HepG2 (cell line): Measurements from ENCODE around the gene ALCAM. TPM values are rescaled to one million over a fixed set of nuclear protein-coding genes. Genes with fewer than 3 reads are reported as not detected.

Source experiments
- ATAC-seq: fragments of 200-7000 bp; cut with Tn5 transposase; 3 replicates; pipeline ENCODE4 v1.9.1; 2020; ENCODE audit warnings: mild to moderate bottlenecking, moderate library complexity
- BruUV-seq: library from RNA; stranded (reverse); fragments of 400-500 nt; replicated peaks from 2 replicates; lab custom pipeline; 2021; lab: Mats Ljungman, UMichigan
- CTCF ChIA-PET: fragments of 300-600 bp; formaldehyde crosslinking; extraction: SDS; loops from one replicate; lab custom pipeline; 2021; ENCODE audit warnings: low total read pairs, inconsistent platforms, low intra/inter-chr PET ratio; lab: Yijun Ruan, JAX
- POLR2A ChIA-PET: fragments of 350-600 bp; sonication (Branson Sonifier 250); formaldehyde crosslinking; loops from one replicate; lab custom pipeline; 2020; ENCODE audit warnings: antibody characterized with exemption, inconsistent platforms; lab: Yijun Ruan, JAX
- DNase-seq: peaks from one replicate; pipeline ENCODE4 v3.0.0-alpha.2; 2015; ENCODE audit warnings: low spot score
- FAIRE-seq: peaks from 3 replicates; lab custom pipeline; 2011; peaks lifted over from hg19 to GRCh38; lab: Jason Lieb, UNC
- H2AFZ ChIP-seq: one replicate; pipeline ENCODE4 v1.6.1; 2011; ENCODE audit warnings: low read length, inconsistent platforms
- H3K27ac ChIP-seq: fragments of 300-600 bp; 3 replicates; pipeline ENCODE4 v1.8.0; 2011; ENCODE audit warnings: mixed run types, mild to moderate bottlenecking, mixed read lengths, low read length, inconsistent platforms; ENCODE audit not compliant: insufficient read depth; ENCODE audit errors: extremely low read length
- H3K27me3 ChIP-seq, 2 experiments: fragments of 200-600 bp in 1 of 2; 2 replicates in 1 of 2; 3 replicates in 1 of 2; pipeline versions ENCODE4 v1.6.0 to v1.8.0; 2011; ENCODE audit warnings: low read length in 2 of 2, mild to moderate bottlenecking in 2 of 2, moderate library complexity in 2 of 2, inconsistent platforms in 1 of 2; ENCODE audit not compliant: insufficient read depth in 2 of 2, control insufficient read depth in 1 of 2
- H3K36me3 ChIP-seq, 2 experiments: fragments of 200-600 bp in 1 of 2; replicated peaks in 1 of 2; 2 replicates in 1 of 2; 3 replicates in 1 of 2; pipeline versions ENCODE4 v1.5.1 to v1.8.0; 2011; ENCODE audit warnings: low read length in 2 of 2, inconsistent platforms in 1 of 2; ENCODE audit not compliant: insufficient read depth in 2 of 2, control insufficient read depth in 1 of 2
- H3K4me1 ChIP-seq: 2 replicates; pipeline ENCODE4 v1.5.1; 2012; ENCODE audit warnings: low read length, inconsistent platforms; ENCODE audit not compliant: insufficient read depth
- H3K4me2 ChIP-seq: 2 replicates; pipeline ENCODE4 v1.6.0; 2011; ENCODE audit warnings: low read depth, low read length, inconsistent platforms
- H3K4me3 ChIP-seq, 3 experiments: fragments of 200-600 bp in 1 of 3; sonication (generic), shearing (Covaris generic) in 1 of 3; replicated peaks in 1 of 3; 2 replicates each; pipeline ENCODE4 v1.5.1; 2011 to 2016; ENCODE audit warnings: low read length in 3 of 3, inconsistent platforms in 2 of 3, low read depth in 2 of 3, mild to moderate bottlenecking in 2 of 3, control low read depth in 1 of 3, mixed read lengths in 1 of 3; ENCODE audit not compliant: insufficient read depth in 1 of 3
- H3K79me2 ChIP-seq: one replicate; pipeline ENCODE4 v1.6.1; 2011; ENCODE audit warnings: low read length, inconsistent platforms; ENCODE audit not compliant: insufficient read depth
- H3K9ac ChIP-seq: 2 replicates; pipeline ENCODE4 v1.6.0; 2011; ENCODE audit warnings: mild to moderate bottlenecking, low read depth, low read length, inconsistent platforms; ENCODE audit not compliant: insufficient read depth
- H3K9me3 ChIP-seq: 2 replicates; pipeline ENCODE4 v1.5.1; 2012; ENCODE audit warnings: mild to moderate bottlenecking, low read length
- H4K20me1 ChIP-seq: 2 replicates; pipeline ENCODE4 v1.6.0; 2011; ENCODE audit warnings: inconsistent platforms, mild to moderate bottlenecking, low read length, moderate library complexity; ENCODE audit not compliant: insufficient read depth
- FOXA1 ChIP-seq, 2 experiments: fragments of 450-650 bp in 1 of 2; sonication (generic) in 1 of 2; formaldehyde crosslinking in 1 of 2; IDR thresholded peaks; 2 replicates each; pipeline versions ENCODE4 v1.4.0 to v1.6.1; 2016 to 2020; ENCODE audit warnings: missing genetic modification reagents in 1 of 2
- FOXC1 ChIP-seq: sonication (generic); formaldehyde crosslinking; IDR thresholded peaks from 2 replicates; pipeline ENCODE4 v1.8.0; 2022; ENCODE audit warnings: mild to moderate bottlenecking, missing genetic modification reagents, borderline replicate concordance
- GFI1 ChIP-seq: sonication (generic); formaldehyde crosslinking; IDR thresholded peaks from 2 replicates; pipeline ENCODE4 v1.5.0; 2020; ENCODE audit warnings: missing genetic modification reagents, mild to moderate bottlenecking, borderline replicate concordance
- RBM22 ChIP-seq: fragments of 200-400 bp; formaldehyde crosslinking; optimal IDR thresholded peaks from 2 replicates; pipeline ENCODE3; 2017; ENCODE audit warnings: mild to moderate bottlenecking, low read length, moderate library complexity
- ZNF160 ChIP-seq: sonication (generic); formaldehyde crosslinking; IDR thresholded peaks from 2 replicates; pipeline ENCODE4 v1.8.0; 2022; ENCODE audit warnings: mild to moderate bottlenecking, inconsistent platforms, missing genetic modification reagents
- ZNF781 ChIP-seq: sonication (generic); formaldehyde crosslinking; IDR thresholded peaks from 2 replicates; pipeline ENCODE4 v1.5.1; 2020; ENCODE audit warnings: borderline replicate concordance, mild to moderate bottlenecking, missing genetic modification reagents; ENCODE audit errors: not compliant biosample characterization
- WGBS: methylation state at CpG from one replicate; pipeline ENCODE4 v1.1.6; 2017; ENCODE audit warnings: low lambda C conversion rate; 5-methylcytosine and 5-hydroxymethylcytosine counted together
- in situ Hi-C: cut with HindIII; loops from 2 replicates; pipeline ENCODE4 v1.10.0; 2017; ENCODE audit warnings: low pct_unique_long_range_greater_than_20kb; ENCODE audit not compliant: extremely low pct_ligation_motif_present
- intact Hi-C: fragments of 100-400 bp; cut with micrococcal nuclease; formaldehyde crosslinking; loops from one replicate; pipeline ENCODE4 v1.10.0; 2022; ENCODE audit not compliant: unreplicated experiment
- polyA plus RNA-seq, 8 experiments: library from polyadenylated mRNA; depleted of rRNA in 3 of 8; stranded (reverse) in 7 of 8; unstranded in 1 of 8; fragments of >200 nt; fragmentation: Illumina TruSeq in 4 of 8; extraction: Trizol in 4 of 8; gene quantifications; 2 replicates each; pipeline versions ENCODE4 v1.2.1 to v1.2.3, GENCODE V29; 2011 to 2016; ENCODE audit warnings: low read depth in 4 of 8, missing spikeins in 1 of 8, mixed read lengths in 1 of 8; ENCODE audit not compliant: insufficient read depth in 1 of 8
- total RNA-seq, 5 experiments: library from RNA; depleted of rRNA; stranded (reverse); fragments of >200 nt; fragmentation: Illumina TruSeq; extraction: Trizol; gene quantifications; 2 replicates each; pipeline ENCODE4 v1.2.3, GENCODE V29; 2016; ENCODE audit warnings: low read depth in 1 of 5
- TF ChIP-seq, protein P1 (sequence below): sonication (generic); formaldehyde crosslinking; IDR thresholded peaks from 2 replicates; pipeline ENCODE4 v1.4.0; 2020; ENCODE audit warnings: missing genetic modification reagents, borderline replicate concordance
- TF ChIP-seq, protein P2 (sequence below): sonication (generic); formaldehyde crosslinking; IDR thresholded peaks from 2 replicates; pipeline ENCODE4 v1.5.0; 2020; ENCODE audit warnings: mild to moderate bottlenecking, missing genetic modification reagents
- TF ChIP-seq, protein P3 (sequence below): sonication (generic); formaldehyde crosslinking; IDR thresholded peaks from 2 replicates; pipeline ENCODE4 v1.4.0; 2020; ENCODE audit warnings: missing genetic modification reagents

ALCAM gene
- total and polyA plus RNA-seq, 2 of the 13 experiments (the other 11 are each of a cell fraction or from before 2014, with no cell fraction given) = 26.0 to 33.1 TPM

DNA sequence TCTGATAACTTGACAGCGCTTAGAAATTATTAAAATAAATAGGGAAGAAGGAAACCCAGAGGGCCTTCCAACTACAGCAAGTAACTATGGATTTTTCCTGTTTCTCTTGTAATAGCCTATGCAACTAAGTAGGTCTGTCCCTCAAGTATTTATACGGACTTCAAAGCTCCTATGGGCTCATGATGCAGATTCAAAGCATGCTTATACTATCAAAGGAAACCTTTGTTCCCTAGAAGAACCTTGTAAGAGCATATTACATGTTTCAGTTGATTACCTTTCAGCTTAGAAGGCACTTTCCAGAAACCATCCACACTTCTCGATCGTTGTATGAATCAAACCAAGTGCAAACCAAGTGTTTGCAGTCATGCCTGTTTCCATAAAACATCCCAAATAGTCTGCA, 158.8 kb downstream of the ALCAM start:
- in situ Hi-C loops (no loop called here), intact Hi-C loops (no loop called here)
- Histone ChIP-seq H3K27ac (no peak overlapping the region), H4K20me1 (no peaks in the 10 kb centered on the region), H3K9me3 (no peaks in the 10 kb centered on the region), H3K4me1 (no peaks in the 10 kb centered on the region), H3K4me2 (no peak overlapping the region), H3K27me3 (no peaks in the 10 kb centered on the region), H2AFZ (no peak overlapping the region), H3K79me2 (no peaks in the 10 kb centered on the region), H3K4me3 (no peak overlapping the region), H3K9ac (no peak overlapping the region), H3K36me3 (peaks cover 3 to 8% of the 10 kb centered on the region in 2 experiments; a peak in 2 of 5 replicates)
- WGBS = 90% methylated on average over 4 of the region's 4 CpGs
- ATAC-seq = no peak
- ChIA-PET CTCF (no interaction called here), POLR2A (no interaction called here)
- no peak for FAIRE-seq
- TF ChIP-seq FOXA1 (IDR thresholded peaks at IDR 0.05) (no peak), FOXA1 (CRISPR knock-in tag; IDR thresholded peaks at IDR 0.05) (no peak), RBM22 (no peak), FOXC1 (CRISPR knock-in tag) (no peak), GFI1 (no peak), ZNF160 (CRISPR knock-in tag) (no peak)
- TF ChIP-seq, protein P1, sequence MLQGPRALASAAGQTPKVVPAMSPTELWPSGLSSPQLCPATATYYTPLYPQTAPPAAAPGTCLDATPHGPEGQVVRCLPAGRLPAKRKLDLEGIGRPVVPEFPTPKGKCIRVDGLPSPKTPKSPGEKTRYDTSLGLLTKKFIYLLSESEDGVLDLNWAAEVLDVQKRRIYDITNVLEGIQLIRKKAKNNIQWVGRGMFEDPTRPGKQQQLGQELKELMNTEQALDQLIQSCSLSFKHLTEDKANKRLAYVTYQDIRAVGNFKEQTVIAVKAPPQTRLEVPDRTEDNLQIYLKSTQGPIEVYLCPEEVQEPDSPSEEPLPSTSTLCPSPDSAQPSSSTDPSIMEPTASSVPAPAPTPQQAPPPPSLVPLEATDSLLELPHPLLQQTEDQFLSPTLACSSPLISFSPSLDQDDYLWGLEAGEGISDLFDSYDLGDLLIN (CRISPR knock-in tag) = no peak
- DNase-seq = no peak
- no TSS peak for BruUV-seq

DNA sequence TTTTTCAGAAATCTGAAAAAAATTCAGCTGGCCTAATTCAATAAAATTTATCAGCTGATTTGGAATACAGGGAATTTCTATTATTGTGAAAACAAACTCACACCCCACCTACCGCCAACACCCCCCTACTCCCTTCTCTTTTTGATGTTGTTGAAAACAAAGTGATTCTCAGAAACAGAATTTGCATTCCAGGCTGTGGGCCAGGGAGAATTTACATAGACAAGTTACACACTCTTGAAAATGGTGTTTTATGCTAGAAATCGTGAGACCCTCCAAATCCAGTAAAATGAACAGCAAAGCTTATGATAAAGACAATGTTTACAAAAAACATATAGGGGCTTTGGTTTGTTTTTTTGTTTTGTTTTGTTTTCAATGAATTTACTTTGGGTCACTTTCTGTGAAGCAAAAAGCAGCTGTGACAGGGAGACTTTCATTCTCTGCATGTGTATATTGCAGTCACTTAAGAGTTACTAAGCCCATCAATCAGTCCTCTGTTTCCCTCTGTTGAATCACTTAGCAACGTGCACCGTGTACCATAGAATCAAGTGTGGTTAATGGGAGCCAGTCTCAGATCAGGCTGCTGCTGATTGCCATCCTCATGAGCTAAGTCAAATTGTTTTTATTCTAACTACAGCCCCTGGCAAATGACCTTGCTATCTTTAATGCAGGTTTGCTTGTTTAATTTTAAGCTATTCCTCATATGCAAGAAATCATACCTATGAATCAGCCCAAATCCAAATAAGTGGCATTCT, 159.8 kb downstream of the ALCAM start:
- Histone ChIP-seq H2AFZ (no peak overlapping the region), H3K9me3 (no peaks in the 10 kb centered on the region), H3K79me2 (no peaks in the 10 kb centered on the region), H3K4me2 (no peak overlapping the region), H3K36me3 (peaks cover 3 to 8% of the 10 kb centered on the region in 2 experiments; a peak in 2 of 5 replicates), H3K27me3 (no peaks in the 10 kb centered on the region), H3K9ac (no peak overlapping the region), H3K4me1 (no peaks in the 10 kb centered on the region), H3K27ac (no peak overlapping the region), H4K20me1 (no peaks in the 10 kb centered on the region), H3K4me3 (no peak overlapping the region)
- in situ Hi-C loops (no loop called here), intact Hi-C loops (no loop called here)
- ChIA-PET CTCF (no interaction called here), POLR2A (no interaction called here)
- no TSS peak for BruUV-seq
- no peak for ATAC-seq
- WGBS = 96% methylated on average over 4 of the region's 4 CpGs
- no peak for FAIRE-seq
- DNase-seq = no peak
- TF ChIP-seq ZNF781 (CRISPR knock-in tag) = no peak
- TF ChIP-seq, protein P2, sequence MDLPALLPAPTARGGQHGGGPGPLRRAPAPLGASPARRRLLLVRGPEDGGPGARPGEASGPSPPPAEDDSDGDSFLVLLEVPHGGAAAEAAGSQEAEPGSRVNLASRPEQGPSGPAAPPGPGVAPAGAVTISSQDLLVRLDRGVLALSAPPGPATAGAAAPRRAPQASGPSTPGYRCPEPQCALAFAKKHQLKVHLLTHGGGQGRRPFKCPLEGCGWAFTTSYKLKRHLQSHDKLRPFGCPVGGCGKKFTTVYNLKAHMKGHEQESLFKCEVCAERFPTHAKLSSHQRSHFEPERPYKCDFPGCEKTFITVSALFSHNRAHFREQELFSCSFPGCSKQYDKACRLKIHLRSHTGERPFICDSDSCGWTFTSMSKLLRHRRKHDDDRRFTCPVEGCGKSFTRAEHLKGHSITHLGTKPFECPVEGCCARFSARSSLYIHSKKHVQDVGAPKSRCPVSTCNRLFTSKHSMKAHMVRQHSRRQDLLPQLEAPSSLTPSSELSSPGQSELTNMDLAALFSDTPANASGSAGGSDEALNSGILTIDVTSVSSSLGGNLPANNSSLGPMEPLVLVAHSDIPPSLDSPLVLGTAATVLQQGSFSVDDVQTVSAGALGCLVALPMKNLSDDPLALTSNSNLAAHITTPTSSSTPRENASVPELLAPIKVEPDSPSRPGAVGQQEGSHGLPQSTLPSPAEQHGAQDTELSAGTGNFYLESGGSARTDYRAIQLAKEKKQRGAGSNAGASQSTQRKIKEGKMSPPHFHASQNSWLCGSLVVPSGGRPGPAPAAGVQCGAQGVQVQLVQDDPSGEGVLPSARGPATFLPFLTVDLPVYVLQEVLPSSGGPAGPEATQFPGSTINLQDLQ = no peak
- TF ChIP-seq, protein P3, sequence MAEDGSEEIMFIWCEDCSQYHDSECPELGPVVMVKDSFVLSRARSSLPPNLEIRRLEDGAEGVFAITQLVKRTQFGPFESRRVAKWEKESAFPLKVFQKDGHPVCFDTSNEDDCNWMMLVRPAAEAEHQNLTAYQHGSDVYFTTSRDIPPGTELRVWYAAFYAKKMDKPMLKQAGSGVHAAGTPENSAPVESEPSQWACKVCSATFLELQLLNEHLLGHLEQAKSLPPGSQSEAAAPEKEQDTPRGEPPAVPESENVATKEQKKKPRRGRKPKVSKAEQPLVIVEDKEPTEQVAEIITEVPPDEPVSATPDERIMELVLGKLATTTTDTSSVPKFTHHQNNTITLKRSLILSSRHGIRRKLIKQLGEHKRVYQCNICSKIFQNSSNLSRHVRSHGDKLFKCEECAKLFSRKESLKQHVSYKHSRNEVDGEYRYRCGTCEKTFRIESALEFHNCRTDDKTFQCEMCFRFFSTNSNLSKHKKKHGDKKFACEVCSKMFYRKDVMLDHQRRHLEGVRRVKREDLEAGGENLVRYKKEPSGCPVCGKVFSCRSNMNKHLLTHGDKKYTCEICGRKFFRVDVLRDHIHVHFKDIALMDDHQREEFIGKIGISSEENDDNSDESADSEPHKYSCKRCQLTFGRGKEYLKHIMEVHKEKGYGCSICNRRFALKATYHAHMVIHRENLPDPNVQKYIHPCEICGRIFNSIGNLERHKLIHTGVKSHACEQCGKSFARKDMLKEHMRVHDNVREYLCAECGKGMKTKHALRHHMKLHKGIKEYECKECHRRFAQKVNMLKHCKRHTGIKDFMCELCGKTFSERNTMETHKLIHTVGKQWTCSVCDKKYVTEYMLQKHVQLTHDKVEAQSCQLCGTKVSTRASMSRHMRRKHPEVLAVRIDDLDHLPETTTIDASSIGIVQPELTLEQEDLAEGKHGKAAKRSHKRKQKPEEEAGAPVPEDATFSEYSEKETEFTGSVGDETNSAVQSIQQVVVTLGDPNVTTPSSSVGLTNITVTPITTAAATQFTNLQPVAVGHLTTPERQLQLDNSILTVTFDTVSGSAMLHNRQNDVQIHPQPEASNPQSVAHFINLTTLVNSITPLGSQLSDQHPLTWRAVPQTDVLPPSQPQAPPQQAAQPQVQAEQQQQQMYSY (CRISPR knock-in tag) = no peak
